Measurements from ENCODE around the gene UGT2B10. TPM values are rescaled to one million over a fixed set of nuclear protein-coding genes. Genes with fewer than 3 reads are reported as not detected.

Gene UGT2B10
- total RNA-seq, 4 donors from 2014 or later, result not detected

DNA sequence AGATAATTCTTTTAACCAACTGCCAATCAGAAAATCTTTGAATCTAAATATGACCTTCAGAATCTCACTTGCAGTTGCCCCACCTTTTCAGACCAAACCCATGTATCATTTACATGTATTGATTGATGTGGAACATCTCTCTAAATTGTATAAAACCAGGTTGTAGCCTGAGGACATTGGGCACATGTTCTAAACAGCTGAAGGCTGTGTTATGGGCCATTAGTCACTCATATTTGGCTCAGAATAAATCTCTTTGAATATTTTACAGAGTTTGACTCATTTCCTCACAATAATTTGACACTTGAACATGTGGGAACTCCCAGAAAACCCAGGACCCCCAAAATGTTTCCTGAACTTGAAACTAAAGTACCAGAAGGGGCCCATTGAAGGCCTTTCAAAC, 58.7 kb downstream of the UGT2B10 start:
- H3K27ac ChIP-seq, result no peak overlapping the region
- H3K4me1 ChIP-seq, result peaks cover 0 to 7% (median 0%) of the 10 kb centered on the region in 4 donors
- no peak for DNase-seq
- no peaks in the 10 kb centered on the region for H3K9me3 ChIP-seq
- H3K36me3 ChIP-seq, result no peaks in the 10 kb centered on the region
- TF ChIP-seq POLR2A (IDR thresholded peaks at IDR 0.05), result no peak
- TF ChIP-seq, protein P1, sequence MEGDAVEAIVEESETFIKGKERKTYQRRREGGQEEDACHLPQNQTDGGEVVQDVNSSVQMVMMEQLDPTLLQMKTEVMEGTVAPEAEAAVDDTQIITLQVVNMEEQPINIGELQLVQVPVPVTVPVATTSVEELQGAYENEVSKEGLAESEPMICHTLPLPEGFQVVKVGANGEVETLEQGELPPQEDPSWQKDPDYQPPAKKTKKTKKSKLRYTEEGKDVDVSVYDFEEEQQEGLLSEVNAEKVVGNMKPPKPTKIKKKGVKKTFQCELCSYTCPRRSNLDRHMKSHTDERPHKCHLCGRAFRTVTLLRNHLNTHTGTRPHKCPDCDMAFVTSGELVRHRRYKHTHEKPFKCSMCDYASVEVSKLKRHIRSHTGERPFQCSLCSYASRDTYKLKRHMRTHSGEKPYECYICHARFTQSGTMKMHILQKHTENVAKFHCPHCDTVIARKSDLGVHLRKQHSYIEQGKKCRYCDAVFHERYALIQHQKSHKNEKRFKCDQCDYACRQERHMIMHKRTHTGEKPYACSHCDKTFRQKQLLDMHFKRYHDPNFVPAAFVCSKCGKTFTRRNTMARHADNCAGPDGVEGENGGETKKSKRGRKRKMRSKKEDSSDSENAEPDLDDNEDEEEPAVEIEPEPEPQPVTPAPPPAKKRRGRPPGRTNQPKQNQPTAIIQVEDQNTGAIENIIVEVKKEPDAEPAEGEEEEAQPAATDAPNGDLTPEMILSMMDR (IDR thresholded peaks at IDR 0.05), result no peak
- no peak overlapping the region for H3K4me3 ChIP-seq
- H3K27me3 ChIP-seq, result no peaks in the 10 kb centered on the region

DNA sequence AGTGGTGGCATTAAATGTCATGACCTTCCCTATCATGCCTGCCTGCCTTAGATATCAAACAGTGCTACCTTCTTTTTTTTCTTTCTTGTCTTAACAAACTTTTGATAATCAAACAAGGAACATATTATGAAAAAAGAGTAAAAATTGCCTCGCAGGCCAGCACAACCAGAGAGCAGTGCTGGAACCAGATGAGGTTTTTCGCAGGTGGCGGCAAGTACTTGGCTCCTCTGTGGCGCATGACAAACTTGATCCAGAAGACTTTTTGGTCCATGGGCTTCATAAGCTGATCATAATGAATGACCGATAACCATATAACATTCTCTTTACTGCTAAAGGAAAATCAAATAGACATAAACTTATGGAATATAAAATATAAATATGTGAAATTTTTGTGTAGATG, 61.8 kb downstream of the UGT2B10 start:
- Histone ChIP-seq H3K36me3 (no peaks in the 10 kb centered on the region), H3K9me3 (no peaks in the 10 kb centered on the region), H3K27ac (no peak overlapping the region), H3K4me1 (peaks cover 0 to 7% (median 0%) of the 10 kb centered on the region in 4 donors), H3K4me3 (no peak overlapping the region), H3K27me3 (no peaks in the 10 kb centered on the region)
- no peak for DNase-seq
- no peak for TF ChIP-seq POLR2A (IDR thresholded peaks at IDR 0.05)
- TF ChIP-seq, protein P1 (IDR thresholded peaks at IDR 0.05), result no peak

GRCh38 chr4:68878048-68878447, 62.3 kb downstream of the UGT2B10 start:
- H3K9me3 ChIP-seq, result no peaks in the 10 kb centered on the region
- H3K4me1 ChIP-seq, result peaks cover 0 to 3% (median 0%) of the 10 kb centered on the region in 4 donors
- H3K27me3 ChIP-seq, result no peaks in the 10 kb centered on the region
- TF ChIP-seq POLR2A (IDR thresholded peaks at IDR 0.05), result no peak
- TF ChIP-seq, protein P1 (IDR thresholded peaks at IDR 0.05), result no peak
- H3K36me3 ChIP-seq, result no peaks in the 10 kb centered on the region
- no peak overlapping the region for H3K4me3 ChIP-seq
- no peak overlapping the region for H3K27ac ChIP-seq
- no peak for DNase-seq

Small RNA genes within 50 kb of the gene (small RNA-seq; reads per million reads assigned to genes)
- gene AC021146.4 (0 reads per million in 2 donors), gene AC021146.9 (0 reads per million in 2 donors)

Other genes with a start within 250 kb of the UGT2B10 start
- 1,000 to 10,000 TPM in 1 of 4 donors, 100 to 1,000 TPM in 2, 1 to 10 TPM in 1; 4.1 to 1,553 (median 328) TPM for gene UGT2B17, start 239.7 kb upstream of the UGT2B10 start, total RNA-seq
- gene UGT2B15, start 145.3 kb upstream of the UGT2B10 start, total RNA-seq, result 10 to 100 TPM in 3 of 4 donors, not detected in 1; 13.0 to 76.4 (median 24.0) TPM
- gene UGT2A3, start 135.8 kb downstream of the UGT2B10 start, total RNA-seq, result 100 to 1,000 TPM in 3 of 4 donors, 10 to 100 TPM in 1; 13.2 to 426 (median 176) TPM